ENCODE data around the gene LPP. TPM values are rescaled to one million over a fixed set of nuclear protein-coding genes. Genes with fewer than 3 reads are reported as not detected.

Gene LPP
- total RNA-seq, 1 experiment from 2014 or later: 54.0 TPM

- H2AFZ ChIP-seq (ENCODE audit: low read depth, low read length, poor library complexity, severe bottlenecking): no peak overlapping the region
- no peaks in the 10 kb centered on the region for H4K20me1 ChIP-seq (ENCODE audit: insufficient read depth)
- no peak for ATAC-seq
- no peak overlapping the region for H3K27ac ChIP-seq (ENCODE audit: low read depth, low read length)
- no peaks in the 10 kb centered on the region for H3K9me2 ChIP-seq (ENCODE audit: insufficient read depth)
- no peaks in the 10 kb centered on the region for H3K36me3 ChIP-seq (ENCODE audit: control insufficient read depth in 1 of 2, insufficient read depth in 2 of 2, low read length in 2 of 2)
- H3K4me1 ChIP-seq (ENCODE audit: control insufficient read depth in 1 of 2, insufficient read depth in 2 of 2, low read length in 2 of 2): no peaks in the 10 kb centered on the region
- no peaks in the 10 kb centered on the region for H3K79me2 ChIP-seq (ENCODE audit: insufficient read depth, low read length)
- H3K4me3 ChIP-seq (replicated peaks in 1 of 2; ENCODE audit: low read depth in 1 of 2, low read length in 2 of 2): no peak overlapping the region
- BruUV-seq (replicated peaks): no TSS peak
- TF ChIP-seq ATF3 (IDR thresholded peaks at IDR 0.05): no peak
- TF ChIP-seq CTCF (IDR thresholded peaks at IDR 0.05 in 2 of 3, conservative IDR thresholded peaks at IDR 0.05 in 1 of 3; ENCODE audit: borderline replicate concordance in 1 of 3, insufficient read depth in 1 of 3, low read depth in 2 of 3, low read length in 2 of 3): no peak
- no peaks in the 10 kb centered on the region for H3K27me3 ChIP-seq (ENCODE audit: insufficient read depth, low read length)
- H3K9ac ChIP-seq (ENCODE audit: low read length): no peak overlapping the region
- ChIA-PET CTCF (no interaction called here), POLR2A (no interaction called here), RAD21 (ENCODE audit: low non-redundant PET in 1 of 2, low total read pairs in 2 of 2, uncharacterized antibody in 2 of 2, unreplicated experiment in 2 of 2) (no interaction called here)
- intact Hi-C loops (cut with micrococcal nuclease): no loop called here
- DNase-seq (ENCODE audit: low read depth, low spot score): no peak
- H3K4me2 ChIP-seq (ENCODE audit: low read length): no peak overlapping the region
- no peaks in the 10 kb centered on the region for H3K9me3 ChIP-seq (ENCODE audit: control insufficient read depth in 1 of 2, insufficient read depth in 1 of 2, low read depth in 1 of 2, low read length in 2 of 2)
Measured at GRCh38 chr3:188482929-188483328, 329.0 kb downstream of the LPP start.

- H2AFZ ChIP-seq (ENCODE audit: low read depth, low read length, poor library complexity, severe bottlenecking): no peak overlapping the region
- RAD21 ChIA-PET (ENCODE audit: low non-redundant PET in 1 of 2, low total read pairs in 2 of 2, uncharacterized antibody in 2 of 2, unreplicated experiment in 2 of 2): no interaction called here
- TF ChIP-seq MAX (IDR thresholded peaks at IDR 0.05) (no peak), SP1 (IDR thresholded peaks at IDR 0.05; ENCODE audit: low read depth) (no peak), RAD21 (IDR thresholded peaks at IDR 0.05; ENCODE audit: low read depth) (no peak), FOSL1 (IDR thresholded peaks at IDR 0.05; ENCODE audit: low read depth) (no peak), ZBTB33 (IDR thresholded peaks at IDR 0.05; ENCODE audit: extremely low read depth, insufficient replicate concordance, low read length) (no peak), ZFX (IDR thresholded peaks at IDR 0.05) (no peak), REST (IDR thresholded peaks at IDR 0.05; ENCODE audit: low read depth) (no peak), SRF (IDR thresholded peaks at IDR 0.05; ENCODE audit: low read depth) (no peak), YY1 (IDR thresholded peaks at IDR 0.05; ENCODE audit: extremely low read depth, insufficient replicate concordance, low read depth, low read length) (no peak)
- no peaks in the 10 kb centered on the region for H4K20me1 ChIP-seq (ENCODE audit: insufficient read depth)
- H3K9ac ChIP-seq (ENCODE audit: low read length): no peak overlapping the region
- CTCF ChIA-PET: no interaction called here
- H3K4me1 ChIP-seq (ENCODE audit: control insufficient read depth in 1 of 2, insufficient read depth in 2 of 2, low read length in 2 of 2): no peaks in the 10 kb centered on the region
- intact Hi-C loops (cut with micrococcal nuclease): no loop called here
- no peaks in the 10 kb centered on the region for H3K36me3 ChIP-seq (ENCODE audit: control insufficient read depth in 1 of 2, insufficient read depth in 2 of 2, low read length in 2 of 2)
- H3K4me2 ChIP-seq (ENCODE audit: low read length): no peak overlapping the region
- DNase-seq (ENCODE audit: low read depth, low spot score): no peak
- H3K9me2 ChIP-seq (ENCODE audit: insufficient read depth): no peaks in the 10 kb centered on the region
- no peaks in the 10 kb centered on the region for H3K9me3 ChIP-seq (ENCODE audit: control insufficient read depth in 1 of 2, insufficient read depth in 1 of 2, low read depth in 1 of 2, low read length in 2 of 2)
- no peaks in the 10 kb centered on the region for H3K79me2 ChIP-seq (ENCODE audit: insufficient read depth, low read length)
- POLR2A ChIA-PET: no interaction called here
- BruUV-seq (replicated peaks): no TSS peak
- H3K4me3 ChIP-seq (replicated peaks in 1 of 2; ENCODE audit: low read depth in 1 of 2, low read length in 2 of 2): no peak overlapping the region
- no peaks in the 10 kb centered on the region for H3K27me3 ChIP-seq (ENCODE audit: insufficient read depth, low read length)
- no peak overlapping the region for H3K27ac ChIP-seq (ENCODE audit: low read depth, low read length)
- ATAC-seq: no peak
Measured at GRCh38 chr3:188486126-188486525, 332.2 kb downstream of the LPP start.
